Brain microvascular endothelial cell (primary cell): ENCODE results near the gene PLCB1.

ENCODE experiments used
- DNase-seq: peaks from one replicate; pipeline ENCODE4 v3.0.0-alpha.2; 2020
- H3K27ac ChIP-seq: fragments of 250-450 bp; sonication (Bioruptor Pico); 2 replicates; pipeline ENCODE4 v1.5.1; 2020; ENCODE audit warnings: mild to moderate bottlenecking, moderate library complexity
- H3K27me3 ChIP-seq: fragments of 250-450 bp; sonication (Bioruptor Pico); replicated peaks from 2 replicates; pipeline ENCODE4 v1.5.1; 2020; ENCODE audit warnings: mild to moderate bottlenecking
- H3K36me3 ChIP-seq: fragments of 250-450 bp; sonication (Bioruptor Pico); replicated peaks from 2 replicates; pipeline ENCODE4 v1.5.1; 2020; ENCODE audit warnings: mild to moderate bottlenecking
- H3K4me3 ChIP-seq: 2 replicates; pipeline ENCODE4 v1.5.1; 2011; ENCODE audit warnings: low read depth, mild to moderate bottlenecking, control low read depth, low read length, moderate library complexity
- in situ Hi-C: cut with HindIII; loops from 2 replicates; pipeline ENCODE4 v1.10.0; 2017; ENCODE audit warnings: low sequenced_read_pairs, low pct_ligation_motif_present
- TF ChIP-seq, protein P1 (sequence below): IDR thresholded peaks from 2 replicates; pipeline ENCODE4 v1.5.1; 2011; ENCODE audit warnings: low read depth, mild to moderate bottlenecking, moderate library complexity, low read length, control low read depth, inconsistent platforms; ENCODE audit errors: missing control alignments

The PLCB1 gene

DNA sequence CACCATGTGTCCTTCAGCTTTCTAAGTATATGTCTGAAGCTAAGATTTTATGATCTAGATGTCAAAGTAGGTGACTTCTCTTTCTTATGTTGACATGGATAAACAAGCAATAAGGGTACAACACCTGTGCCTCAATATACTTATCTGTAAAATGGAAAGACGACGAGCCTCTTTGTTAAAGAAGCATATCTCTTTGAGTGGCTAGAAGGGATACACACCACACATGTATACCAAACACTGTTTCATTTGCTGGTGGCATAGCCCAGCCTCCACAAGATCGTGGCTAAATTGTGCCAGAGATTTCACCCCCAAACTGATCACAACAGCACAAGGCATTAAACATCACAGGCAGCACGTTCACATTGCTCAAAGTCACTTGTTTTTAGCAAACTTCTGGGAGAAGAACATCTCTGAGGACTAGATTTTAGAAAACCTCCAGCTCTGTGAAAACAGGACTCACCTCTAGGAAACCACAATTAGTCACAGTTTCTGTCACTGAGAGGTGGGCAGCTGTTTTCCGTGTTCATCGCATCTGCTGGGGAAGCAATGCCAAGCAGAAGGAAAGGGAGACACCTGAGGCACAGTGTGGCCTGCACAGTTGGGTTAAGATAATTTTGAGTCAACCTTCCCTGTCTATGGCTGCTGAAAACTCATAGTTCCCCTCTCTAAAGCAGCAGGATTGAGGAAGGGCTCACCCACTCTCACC lies 673.8 kb downstream of the PLCB1 start:
- DNase-seq = no peak
- Histone ChIP-seq H3K27me3 (no peaks in the 10 kb centered on the region), H3K36me3 (no peaks in the 10 kb centered on the region), H3K4me3 (no peak overlapping the region), H3K27ac (no peak overlapping the region)
- in situ Hi-C loops = no loop called here
- TF ChIP-seq, protein P1, sequence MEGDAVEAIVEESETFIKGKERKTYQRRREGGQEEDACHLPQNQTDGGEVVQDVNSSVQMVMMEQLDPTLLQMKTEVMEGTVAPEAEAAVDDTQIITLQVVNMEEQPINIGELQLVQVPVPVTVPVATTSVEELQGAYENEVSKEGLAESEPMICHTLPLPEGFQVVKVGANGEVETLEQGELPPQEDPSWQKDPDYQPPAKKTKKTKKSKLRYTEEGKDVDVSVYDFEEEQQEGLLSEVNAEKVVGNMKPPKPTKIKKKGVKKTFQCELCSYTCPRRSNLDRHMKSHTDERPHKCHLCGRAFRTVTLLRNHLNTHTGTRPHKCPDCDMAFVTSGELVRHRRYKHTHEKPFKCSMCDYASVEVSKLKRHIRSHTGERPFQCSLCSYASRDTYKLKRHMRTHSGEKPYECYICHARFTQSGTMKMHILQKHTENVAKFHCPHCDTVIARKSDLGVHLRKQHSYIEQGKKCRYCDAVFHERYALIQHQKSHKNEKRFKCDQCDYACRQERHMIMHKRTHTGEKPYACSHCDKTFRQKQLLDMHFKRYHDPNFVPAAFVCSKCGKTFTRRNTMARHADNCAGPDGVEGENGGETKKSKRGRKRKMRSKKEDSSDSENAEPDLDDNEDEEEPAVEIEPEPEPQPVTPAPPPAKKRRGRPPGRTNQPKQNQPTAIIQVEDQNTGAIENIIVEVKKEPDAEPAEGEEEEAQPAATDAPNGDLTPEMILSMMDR = no peak

DNA sequence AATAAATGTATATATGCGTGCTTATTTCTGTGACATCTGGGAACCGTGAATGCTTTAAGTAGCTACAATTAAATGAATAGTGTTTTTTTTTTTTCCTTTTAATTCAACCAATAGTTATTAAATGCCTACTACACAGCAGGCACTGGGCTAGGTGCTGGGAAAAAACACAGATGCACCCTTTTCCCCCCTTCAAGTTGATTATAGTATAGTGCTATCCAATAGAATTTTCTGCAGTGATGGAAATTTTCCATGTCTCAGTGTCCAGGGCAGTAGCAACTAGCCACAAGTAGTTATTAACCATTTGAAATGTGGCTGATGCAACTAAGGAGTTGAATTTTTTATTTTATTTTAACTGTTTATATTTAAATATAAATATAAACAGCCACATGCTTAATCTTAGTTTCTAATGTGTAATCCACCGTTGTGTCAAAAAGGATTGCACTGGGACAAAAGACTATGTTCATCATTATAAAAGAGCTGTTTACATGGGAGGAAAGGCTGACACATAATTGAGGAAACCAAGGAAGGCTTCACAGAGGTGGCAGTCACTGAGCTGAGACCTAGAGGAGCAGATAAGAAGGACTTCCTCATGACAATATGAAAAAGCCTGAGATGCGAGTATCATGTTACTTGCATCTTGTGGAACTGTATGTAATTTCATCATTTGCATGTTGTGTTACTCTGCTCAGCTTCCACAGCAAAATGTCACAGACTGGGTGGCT lies 675.6 kb downstream of the PLCB1 start:
- TF ChIP-seq, protein P1 = no peak
- H3K27me3 ChIP-seq = no peaks in the 10 kb centered on the region
- no peak for DNase-seq
- no peaks in the 10 kb centered on the region for H3K36me3 ChIP-seq
- H3K27ac ChIP-seq = no peak overlapping the region
- H3K4me3 ChIP-seq = no peak overlapping the region
- in situ Hi-C loops = no loop called here

DNA sequence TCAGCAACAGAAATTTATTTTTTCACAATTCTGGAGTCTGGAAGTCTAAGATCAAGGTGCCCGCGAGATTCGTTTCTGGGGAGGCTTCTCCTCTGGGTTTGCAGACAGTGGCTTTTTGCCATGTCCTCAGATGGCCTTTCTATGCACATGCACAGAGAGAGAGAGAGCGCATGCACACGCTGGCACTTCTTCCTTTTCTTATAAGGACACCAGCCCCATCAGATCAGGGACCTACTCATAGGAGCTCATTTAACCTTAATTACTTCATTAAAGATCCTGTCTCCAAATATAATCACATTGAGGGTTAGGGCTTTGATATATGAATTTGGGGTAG lies 676.1 kb downstream of the PLCB1 start:
- in situ Hi-C loops = no loop called here
- Histone ChIP-seq H3K36me3 (no peaks in the 10 kb centered on the region), H3K27me3 (no peaks in the 10 kb centered on the region), H3K27ac (no peak overlapping the region), H3K4me3 (no peak overlapping the region)
- no peak for DNase-seq
- TF ChIP-seq, protein P1 = no peak

DNA sequence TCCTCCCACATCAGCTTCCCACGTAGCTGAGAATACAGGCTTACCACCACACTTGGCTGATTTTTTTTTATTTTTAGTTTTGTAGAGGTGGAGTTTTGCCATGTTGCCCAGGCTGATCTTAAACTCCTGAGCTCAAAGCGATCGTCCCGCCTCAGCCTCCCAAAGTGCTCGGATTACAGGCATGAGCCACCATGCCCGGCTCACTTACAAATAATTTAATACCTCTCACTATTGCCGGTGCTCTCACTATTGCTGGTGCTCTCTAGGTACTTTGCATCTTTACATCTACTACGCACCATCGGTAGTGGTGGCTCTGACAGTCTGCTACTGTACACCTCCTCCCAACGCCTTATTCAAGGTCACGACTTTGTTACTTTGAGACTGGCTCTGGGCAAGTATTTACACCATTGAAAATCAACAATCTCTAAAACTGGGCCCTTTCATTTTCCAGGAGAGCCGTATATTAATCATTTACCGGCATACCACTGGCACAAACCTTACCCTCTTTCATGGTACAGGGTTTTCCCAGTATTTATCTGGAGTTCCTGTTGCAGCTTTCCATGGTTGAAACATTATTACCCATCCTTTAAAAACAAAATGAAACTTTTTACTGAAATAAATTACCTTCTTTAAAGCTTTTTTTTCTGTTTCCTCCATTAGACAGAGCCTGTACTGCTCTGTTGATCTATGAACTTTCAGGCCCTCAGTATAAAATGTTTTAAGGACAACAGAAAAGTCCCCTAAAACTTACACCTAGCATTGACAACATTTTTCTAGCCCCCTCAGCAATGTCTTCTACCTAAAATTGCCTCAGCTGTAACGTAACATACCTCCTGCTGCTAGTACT lies 677.3 kb downstream of the PLCB1 start:
- no peak for DNase-seq
- Histone ChIP-seq H3K27me3 (no peaks in the 10 kb centered on the region), H3K36me3 (no peaks in the 10 kb centered on the region), H3K4me3 (no peak overlapping the region), H3K27ac (no peak overlapping the region)
- in situ Hi-C loops = no loop called here
- TF ChIP-seq, protein P1 = no peak

DNA sequence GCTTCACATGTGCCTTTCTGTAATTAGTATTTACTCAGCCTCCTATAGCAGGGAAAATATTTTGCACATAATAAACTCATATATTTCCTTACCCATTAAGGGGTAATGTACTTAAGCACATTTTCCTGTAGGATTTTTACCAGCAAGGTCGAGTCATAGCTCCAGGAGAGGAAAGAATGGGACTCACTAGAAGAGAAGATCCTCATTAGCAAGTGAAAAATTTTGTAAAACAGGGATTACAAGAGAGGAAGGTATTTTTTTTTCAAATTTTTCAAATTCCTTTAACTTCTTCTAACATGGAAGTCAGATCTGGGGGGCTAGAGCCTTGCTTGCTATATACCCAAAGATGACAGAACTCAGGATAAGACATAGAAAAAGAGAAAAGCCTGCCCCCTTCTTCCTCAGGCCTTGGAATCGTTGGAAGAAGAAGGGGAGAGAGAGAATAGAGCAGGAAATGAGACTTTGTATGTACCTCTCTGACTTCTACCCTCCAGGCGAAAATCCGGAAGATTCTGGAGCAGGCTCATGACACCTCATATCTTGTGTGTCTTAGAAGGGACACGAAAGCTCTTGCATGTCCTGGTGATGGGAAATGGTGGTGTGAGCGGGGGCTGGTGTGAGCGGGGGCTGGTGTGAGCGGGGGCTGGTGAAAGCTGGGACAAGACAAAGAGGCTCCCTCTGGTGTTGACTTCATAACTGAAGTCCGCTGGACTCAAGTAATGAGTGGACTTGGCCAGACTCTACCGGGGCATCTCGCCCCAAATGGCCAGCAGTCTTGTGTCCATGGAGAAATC lies 679.9 kb downstream of the PLCB1 start:
- no peak for DNase-seq
- Histone ChIP-seq H3K4me3 (no peak overlapping the region), H3K27me3 (no peaks in the 10 kb centered on the region), H3K36me3 (no peaks in the 10 kb centered on the region), H3K27ac (no peak overlapping the region)
- in situ Hi-C loops = no loop called here
- TF ChIP-seq, protein P1 = no peak
